Endothelial cell of umbilical vein (primary cell): Measurements from ENCODE around the gene CEP120. TPM values are rescaled to one million over a fixed set of nuclear protein-coding genes. Genes with fewer than 3 reads are reported as not detected.

Experiments
- BruUV-seq: library from RNA; stranded (reverse); fragments of 400-500 nt; replicated peaks from 2 replicates; lab custom pipeline; 2021; lab: Mats Ljungman, UMichigan
- CTCF ChIA-PET: fragments of 300-600, 350-600 bp; sonication (Branson Sonifier 250); formaldehyde crosslinking; loops from one replicate; lab custom pipeline; 2021; ENCODE audit warnings: antibody characterized with exemption, inconsistent platforms; lab: Charles Lee
- POLR2A ChIA-PET: fragments of 300-600, 350-600 bp; sonication (Branson Sonifier 250); formaldehyde crosslinking; loops from one replicate; lab custom pipeline; 2021; ENCODE audit warnings: antibody characterized with exemption, inconsistent platforms; lab: Charles Lee
- DNase-seq: peaks from one replicate; pipeline ENCODE4 v3.0.0-alpha.2; 2011; ENCODE audit warnings: low read depth, low spot score
- FAIRE-seq: peaks from 2 replicates; lab custom pipeline; 2011; peaks lifted over from hg19 to GRCh38; lab: Jason Lieb, UNC
- H2AFZ ChIP-seq: 2 replicates; pipeline ENCODE4 v1.6.0; 2012; ENCODE audit warnings: low read depth, low read length, control low read depth, inconsistent platforms
- H3K27ac ChIP-seq: 2 replicates; pipeline ENCODE4 v1.5.1; 2011; ENCODE audit warnings: low read depth, mild to moderate bottlenecking, control low read depth, low read length, moderate library complexity; ENCODE audit not compliant: insufficient read depth
- H3K27me3 ChIP-seq, 2 experiments: 2 replicates each; pipeline versions ENCODE4 v1.6.0 to v1.6.1; 2011; ENCODE audit warnings: low read length in 2 of 2, mixed read lengths in 1 of 2; ENCODE audit not compliant: control insufficient read depth in 2 of 2, insufficient read depth in 2 of 2
- H3K36me3 ChIP-seq, 2 experiments: 2 replicates in 1 of 2; 3 replicates in 1 of 2; pipeline ENCODE4 v1.5.1; 2011; ENCODE audit warnings: low read length in 2 of 2, mild to moderate bottlenecking in 1 of 2, moderate library complexity in 1 of 2; ENCODE audit not compliant: control insufficient read depth in 2 of 2, insufficient read depth in 2 of 2; ENCODE audit errors: extremely low read depth in 1 of 2
- H3K4me1 ChIP-seq: 3 replicates; pipeline ENCODE4 v1.5.1; 2011; ENCODE audit warnings: mild to moderate bottlenecking, low read length; ENCODE audit not compliant: control insufficient read depth, insufficient read depth; ENCODE audit errors: extremely low read depth
- H3K4me2 ChIP-seq: 2 replicates; pipeline ENCODE4 v1.6.1; 2011; ENCODE audit warnings: low read length, control low read depth, mixed read lengths; ENCODE audit not compliant: insufficient read depth
- H3K4me3 ChIP-seq, 3 experiments: fragments of 200-600 bp in 1 of 3; sonication (generic), shearing (Covaris generic) in 1 of 3; replicated peaks in 1 of 3; 2 replicates each; pipeline ENCODE4 v1.5.1; 2011 to 2016; ENCODE audit warnings: control low read depth in 3 of 3, low read length in 3 of 3, mild to moderate bottlenecking in 2 of 3, inconsistent platforms in 1 of 3, low read depth in 1 of 3, moderate library complexity in 1 of 3; ENCODE audit not compliant: insufficient read depth in 1 of 3
- H3K79me2 ChIP-seq: 2 replicates; pipeline ENCODE4 v1.6.0; 2012; ENCODE audit warnings: low read length, inconsistent platforms; ENCODE audit not compliant: control insufficient read depth, insufficient read depth
- H3K9ac ChIP-seq: replicated peaks from 2 replicates; pipeline ENCODE3; 2011; ENCODE audit warnings: low read length, control low read depth; ENCODE audit not compliant: insufficient read depth; ENCODE audit errors: extremely low read depth
- H3K9me1 ChIP-seq: replicated peaks from 3 replicates; pipeline ENCODE4 v1.6.0; 2011; ENCODE audit warnings: mild to moderate bottlenecking, low read length; ENCODE audit not compliant: control insufficient read depth, insufficient read depth; ENCODE audit errors: extremely low read depth
- H3K9me3 ChIP-seq: replicated peaks from 2 replicates; pipeline ENCODE4 v1.5.1; 2012; ENCODE audit warnings: low read length, inconsistent platforms; ENCODE audit not compliant: control insufficient read depth, insufficient read depth
- H4K20me1 ChIP-seq: replicated peaks from 2 replicates; pipeline ENCODE3; 2011; ENCODE audit warnings: mild to moderate bottlenecking, low read length; ENCODE audit not compliant: control insufficient read depth, insufficient read depth; ENCODE audit errors: extremely low read depth
- EZH2 ChIP-seq: IDR thresholded peaks from 2 replicates; pipeline ENCODE4 v1.6.1; 2012; ENCODE audit warnings: borderline replicate concordance, low read depth, mild to moderate bottlenecking, moderate library complexity, low read length, inconsistent platforms; ENCODE audit not compliant: severe bottlenecking
- FOS ChIP-seq: IDR thresholded peaks from 2 replicates; pipeline ENCODE4 v1.6.1; 2011; ENCODE audit warnings: mild to moderate bottlenecking, low read length, moderate library complexity, borderline replicate concordance; ENCODE audit not compliant: insufficient read depth
- GATA2 ChIP-seq: IDR thresholded peaks from 2 replicates; pipeline ENCODE4 v1.7.0; 2011; ENCODE audit warnings: low read depth, mild to moderate bottlenecking, moderate library complexity, mixed read lengths, low read length; ENCODE audit not compliant: insufficient read length, insufficient read depth
- JUN ChIP-seq: IDR thresholded peaks from 2 replicates; pipeline ENCODE4 v1.6.1; 2011; ENCODE audit warnings: borderline replicate concordance, low read depth; ENCODE audit not compliant: insufficient read length, insufficient read depth
- MYC ChIP-seq: IDR thresholded peaks from one replicate; pipeline ENCODE4 v1.6.1; 2011; ENCODE audit warnings: mild to moderate bottlenecking, low read depth, low read length
- POLR2A ChIP-seq: IDR thresholded peaks from 2 replicates; pipeline ENCODE4 v1.6.1; 2012; ENCODE audit warnings: low read depth, mild to moderate bottlenecking, control low read depth, low read length
- POLR2AphosphoS5 ChIP-seq: IDR thresholded peaks from 2 replicates; pipeline ENCODE4 v1.6.1; 2012; ENCODE audit warnings: low read depth, mild to moderate bottlenecking, control low read depth, low read length, moderate library complexity; ENCODE audit not compliant: insufficient read depth
- dilution Hi-C: fragments of 300-500 bp; cut with MboI; formaldehyde crosslinking; loops from one replicate; pipeline ENCODE4 v1.15.0; 2019; ENCODE audit warnings: low sequenced_read_pairs; ENCODE audit not compliant: extremely low pct_ligation_motif_present
- intact Hi-C: fragments of 100-400 bp; cut with micrococcal nuclease; formaldehyde crosslinking; loops from one replicate; pipeline ENCODE4 v1.10.0; 2022
- polyA plus RNA-seq, 4 experiments: library from polyadenylated mRNA; depleted of rRNA in 3 of 4; stranded (reverse) in 3 of 4; unstranded in 1 of 4; fragments of >200 nt; gene quantifications; 2 replicates each; pipeline versions ENCODE4 v1.2.1 to v1.2.3, GENCODE V29; 2011 to 2012; ENCODE audit warnings: missing spikeins in 1 of 4
- total RNA-seq: library from RNA; stranded (reverse); gene quantifications from 2 replicates; pipeline ENCODE4 v1.2.3, GENCODE V29; 2021
- TF ChIP-seq, protein P1 (sequence below), 2 donors: IDR thresholded peaks; 1 replicate in 1 of 2; 2 replicates in 1 of 2; pipeline ENCODE4 v1.5.1; 2011; ENCODE audit warnings: low read length in 2 of 2, mild to moderate bottlenecking in 2 of 2, moderate library complexity in 2 of 2, control low read depth in 1 of 2, inconsistent platforms in 1 of 2, low read depth in 1 of 2; ENCODE audit not compliant: insufficient read depth in 1 of 2; ENCODE audit errors: extremely low read depth in 1 of 2
- TF ChIP-seq, protein P2 (sequence below): IDR thresholded peaks from 2 replicates; pipeline ENCODE4 v1.6.1; 2011; ENCODE audit not compliant: insufficient read depth, insufficient read length

CEP120 gene
- total and polyA plus RNA-seq, 2 donors (not counting 3 experiments of a cell fraction or from before 2014, with no cell fraction given): 6.6 to 18.8 TPM

DNA sequence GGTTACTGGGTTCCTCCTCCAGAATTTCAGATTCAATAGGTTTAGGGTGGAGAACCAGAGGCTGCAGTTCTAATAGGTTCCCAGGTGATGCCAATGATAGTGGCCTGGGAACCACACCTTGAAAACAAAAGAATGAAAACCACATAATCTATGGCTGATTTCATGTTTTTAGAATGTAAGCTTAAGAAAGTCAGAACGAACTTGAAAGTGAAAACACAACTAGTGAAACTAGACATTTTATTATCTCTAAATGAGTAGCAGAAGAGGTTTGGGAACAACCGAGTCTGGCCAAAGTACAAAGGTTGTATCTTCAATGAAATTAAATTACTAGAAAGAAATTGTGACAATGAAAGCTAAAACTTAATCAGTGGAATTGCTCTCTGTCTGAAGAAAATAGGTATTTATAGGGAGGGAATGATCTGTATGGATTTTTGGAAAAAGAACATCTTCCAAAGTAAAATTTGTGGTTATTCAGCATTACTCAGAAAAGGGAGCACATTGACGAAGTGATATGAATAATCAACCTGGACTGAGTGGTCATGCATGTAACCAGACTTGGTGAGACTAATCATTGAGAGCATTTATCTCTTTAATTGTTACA lies 24.9 kb upstream of the CEP120 start:
- Histone ChIP-seq H3K36me3 (no peaks in the 10 kb centered on the region), H3K27me3 (peaks cover 0 to 2% of the 10 kb centered on the region in 2 experiments), H3K79me2 (no peaks in the 10 kb centered on the region), H2AFZ (no peak overlapping the region), H3K27ac (no peak overlapping the region), H3K4me3 (no peak overlapping the region), H4K20me1 (no peaks in the 10 kb centered on the region), H3K4me2 (no peak overlapping the region), H3K9me1 (no peaks in the 10 kb centered on the region), H3K9ac (no peak overlapping the region), H3K4me1 (no peaks in the 10 kb centered on the region), H3K9me3 (no peaks in the 10 kb centered on the region)
- no peak for TF ChIP-seq FOS
- no peak for TF ChIP-seq POLR2AphosphoS5
- TF ChIP-seq, protein P1, sequence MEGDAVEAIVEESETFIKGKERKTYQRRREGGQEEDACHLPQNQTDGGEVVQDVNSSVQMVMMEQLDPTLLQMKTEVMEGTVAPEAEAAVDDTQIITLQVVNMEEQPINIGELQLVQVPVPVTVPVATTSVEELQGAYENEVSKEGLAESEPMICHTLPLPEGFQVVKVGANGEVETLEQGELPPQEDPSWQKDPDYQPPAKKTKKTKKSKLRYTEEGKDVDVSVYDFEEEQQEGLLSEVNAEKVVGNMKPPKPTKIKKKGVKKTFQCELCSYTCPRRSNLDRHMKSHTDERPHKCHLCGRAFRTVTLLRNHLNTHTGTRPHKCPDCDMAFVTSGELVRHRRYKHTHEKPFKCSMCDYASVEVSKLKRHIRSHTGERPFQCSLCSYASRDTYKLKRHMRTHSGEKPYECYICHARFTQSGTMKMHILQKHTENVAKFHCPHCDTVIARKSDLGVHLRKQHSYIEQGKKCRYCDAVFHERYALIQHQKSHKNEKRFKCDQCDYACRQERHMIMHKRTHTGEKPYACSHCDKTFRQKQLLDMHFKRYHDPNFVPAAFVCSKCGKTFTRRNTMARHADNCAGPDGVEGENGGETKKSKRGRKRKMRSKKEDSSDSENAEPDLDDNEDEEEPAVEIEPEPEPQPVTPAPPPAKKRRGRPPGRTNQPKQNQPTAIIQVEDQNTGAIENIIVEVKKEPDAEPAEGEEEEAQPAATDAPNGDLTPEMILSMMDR (IDR thresholded peaks at IDR 0.05; ENCODE audit: extremely low read depth in 1 of 2, insufficient read depth in 1 of 2, low read depth in 1 of 2, low read length in 2 of 2): no peak
- TF ChIP-seq EZH2: no peak
- TF ChIP-seq, protein P2, sequence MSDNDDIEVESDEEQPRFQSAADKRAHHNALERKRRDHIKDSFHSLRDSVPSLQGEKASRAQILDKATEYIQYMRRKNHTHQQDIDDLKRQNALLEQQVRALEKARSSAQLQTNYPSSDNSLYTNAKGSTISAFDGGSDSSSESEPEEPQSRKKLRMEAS: no peak
- no peak for TF ChIP-seq GATA2
- TF ChIP-seq MYC: no peak
- TF ChIP-seq POLR2A: no peak
- TF ChIP-seq JUN: no peak
- ChIA-PET CTCF (no interaction called here), POLR2A (no interaction called here)
- DNase-seq: no peak
- dilution Hi-C loops: no loop called here
- intact Hi-C loops: no loop called here
- no TSS peak for BruUV-seq
- FAIRE-seq: no peak
